ENCODE data around the gene DLL1.

DLL1 gene

DNA sequence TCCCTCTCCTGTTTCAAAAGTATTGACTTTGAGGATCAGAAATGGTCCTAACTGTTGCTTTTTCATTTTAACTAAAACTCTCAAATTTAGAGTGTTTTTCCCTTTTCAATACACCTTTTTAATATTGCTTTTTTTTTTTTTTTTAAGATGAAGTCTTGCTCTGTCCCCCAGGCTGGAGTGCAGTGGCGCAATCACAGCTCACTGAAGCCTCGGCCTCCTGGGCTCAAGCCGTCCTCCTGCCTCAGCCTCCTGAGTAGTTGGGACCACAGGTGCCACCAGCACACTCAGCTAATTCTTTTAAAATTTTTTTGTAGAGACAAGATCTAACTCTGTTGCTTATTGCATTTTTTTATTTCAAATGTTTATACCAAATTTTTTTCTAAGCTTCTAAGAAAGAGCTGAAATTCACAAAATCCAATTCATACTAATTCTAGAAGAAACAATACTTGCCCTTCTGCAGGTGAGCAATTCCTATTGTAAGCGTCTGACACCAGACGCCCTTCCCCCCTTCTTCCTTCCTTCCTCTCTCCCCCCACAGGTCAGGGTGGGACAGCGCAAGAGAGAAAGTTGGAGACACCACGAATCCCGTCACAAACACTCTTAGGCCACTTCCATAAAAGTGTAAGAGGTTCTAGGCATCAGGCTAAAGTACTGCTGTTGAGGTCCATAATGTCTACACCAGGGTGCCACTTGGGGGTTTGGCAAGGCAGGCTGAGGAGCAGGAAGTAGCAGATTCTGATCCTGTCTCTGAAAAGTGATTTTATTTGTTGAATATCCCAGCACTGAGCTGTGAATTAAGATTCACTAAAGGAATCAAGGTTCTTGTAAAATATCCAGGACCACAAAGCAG lies 12.8 kb downstream of the DLL1 start:
- DNase-seq (ENCODE audit: insufficient read length, low spot score) (no peak), FAIRE-seq (no peak)
- TF ChIP-seq, protein P1, sequence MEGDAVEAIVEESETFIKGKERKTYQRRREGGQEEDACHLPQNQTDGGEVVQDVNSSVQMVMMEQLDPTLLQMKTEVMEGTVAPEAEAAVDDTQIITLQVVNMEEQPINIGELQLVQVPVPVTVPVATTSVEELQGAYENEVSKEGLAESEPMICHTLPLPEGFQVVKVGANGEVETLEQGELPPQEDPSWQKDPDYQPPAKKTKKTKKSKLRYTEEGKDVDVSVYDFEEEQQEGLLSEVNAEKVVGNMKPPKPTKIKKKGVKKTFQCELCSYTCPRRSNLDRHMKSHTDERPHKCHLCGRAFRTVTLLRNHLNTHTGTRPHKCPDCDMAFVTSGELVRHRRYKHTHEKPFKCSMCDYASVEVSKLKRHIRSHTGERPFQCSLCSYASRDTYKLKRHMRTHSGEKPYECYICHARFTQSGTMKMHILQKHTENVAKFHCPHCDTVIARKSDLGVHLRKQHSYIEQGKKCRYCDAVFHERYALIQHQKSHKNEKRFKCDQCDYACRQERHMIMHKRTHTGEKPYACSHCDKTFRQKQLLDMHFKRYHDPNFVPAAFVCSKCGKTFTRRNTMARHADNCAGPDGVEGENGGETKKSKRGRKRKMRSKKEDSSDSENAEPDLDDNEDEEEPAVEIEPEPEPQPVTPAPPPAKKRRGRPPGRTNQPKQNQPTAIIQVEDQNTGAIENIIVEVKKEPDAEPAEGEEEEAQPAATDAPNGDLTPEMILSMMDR (IDR thresholded peaks at IDR 0.05; ENCODE audit: insufficient read depth, missing control alignments): no peak

DNA sequence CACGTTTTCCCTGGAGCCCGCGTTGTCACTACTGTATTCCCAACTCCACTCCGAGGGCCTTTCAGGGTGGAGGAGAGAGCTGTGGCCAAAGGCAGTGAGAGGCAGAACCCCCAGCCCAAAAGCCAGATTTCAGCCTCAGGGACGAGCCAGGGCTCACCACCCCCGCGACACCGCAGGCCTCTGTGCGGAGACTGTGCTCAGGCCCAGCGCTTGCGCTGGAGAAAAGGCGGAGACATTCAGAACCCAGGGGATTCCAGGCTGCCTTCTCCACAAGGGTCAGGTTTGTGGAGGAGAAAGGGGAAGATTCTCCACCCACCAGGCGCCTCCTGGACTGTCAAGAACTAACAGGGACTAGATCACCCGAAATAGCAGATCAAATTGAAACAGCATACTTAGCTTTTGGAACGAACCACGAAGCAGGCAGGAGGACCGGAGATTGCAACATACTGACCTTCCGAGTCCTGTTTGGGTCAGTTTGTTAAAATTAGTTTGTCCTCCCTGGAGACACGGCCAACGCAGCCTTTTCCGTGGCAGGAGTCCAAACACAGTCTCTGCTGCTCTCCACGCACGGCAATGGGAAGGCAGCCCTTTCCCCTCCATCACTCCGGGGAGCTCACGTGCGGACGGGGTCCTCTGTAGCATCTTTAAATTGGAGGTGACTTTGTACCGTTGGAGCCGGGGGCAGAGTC lies 14.4 kb downstream of the DLL1 start:
- TF ChIP-seq, protein P1 (IDR thresholded peaks at IDR 0.05; ENCODE audit: insufficient read depth, missing control alignments): no peak
- DNase-seq (ENCODE audit: insufficient read length, low spot score) (no peak), FAIRE-seq (no peak)

DNA sequence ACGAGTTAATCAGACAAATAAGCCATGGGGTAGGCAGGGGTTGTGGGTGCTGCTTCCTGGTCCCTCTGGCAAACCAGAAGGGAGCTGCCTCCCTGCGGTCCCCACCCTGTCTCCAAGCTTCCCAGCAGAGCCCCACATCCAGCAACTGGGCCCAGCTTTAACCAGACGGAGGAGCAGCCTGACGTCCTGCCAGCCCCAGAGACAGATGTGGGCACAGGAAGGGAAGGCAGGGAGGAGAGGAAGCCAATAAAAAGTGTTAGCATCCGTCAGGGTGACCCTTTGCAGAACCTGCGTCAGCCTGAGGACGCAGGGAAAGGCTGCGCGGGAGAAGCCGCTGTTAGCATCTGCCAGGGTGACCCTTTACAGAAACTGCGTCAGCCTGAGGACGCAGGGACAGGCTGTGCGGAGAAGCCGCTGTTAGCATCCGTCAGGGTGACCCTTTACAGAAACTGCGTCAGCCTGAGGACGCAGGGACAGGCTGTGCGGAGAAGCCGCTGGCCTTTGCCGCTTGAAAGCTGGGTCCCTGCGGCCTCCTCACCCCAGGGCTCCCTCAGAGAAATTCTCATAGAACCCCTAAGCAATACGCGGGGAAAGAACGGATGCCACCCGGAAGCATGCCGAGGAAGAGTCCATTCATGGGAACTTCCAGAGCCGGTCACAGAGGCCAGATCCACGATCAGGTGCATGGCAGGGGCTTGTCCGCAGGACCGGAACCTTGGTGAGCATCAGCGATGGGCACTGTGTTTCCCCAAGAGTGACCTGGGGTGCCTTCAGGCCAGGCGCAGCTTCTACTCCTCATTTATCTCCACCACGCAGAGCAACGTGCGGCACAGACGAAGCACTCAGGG lies 15.9 kb downstream of the DLL1 start:
- TF ChIP-seq, protein P1 (IDR thresholded peaks at IDR 0.05; ENCODE audit: insufficient read depth, missing control alignments): no peak
- DNase-seq (ENCODE audit: insufficient read length, low spot score): no peak
- FAIRE-seq: no peak

DNA sequence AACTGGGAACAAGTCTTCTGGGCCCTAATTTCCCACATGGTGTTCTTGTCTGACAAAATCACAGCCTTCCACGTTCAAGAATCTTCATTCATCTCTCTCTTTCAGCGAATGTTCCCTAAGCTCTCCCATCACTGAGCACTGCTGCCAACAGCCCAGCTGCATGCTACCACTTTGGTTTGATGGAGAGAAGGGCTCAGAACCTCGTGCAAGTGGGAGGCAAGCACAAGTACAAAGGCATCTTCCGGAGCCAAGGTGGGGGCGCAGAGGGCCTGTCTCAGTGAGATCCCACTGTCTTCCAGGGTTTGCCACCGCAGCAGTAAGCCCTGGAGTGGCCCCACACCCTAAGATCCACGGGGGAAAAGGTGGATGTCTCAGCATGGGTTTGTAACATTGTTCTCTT lies 17.2 kb downstream of the DLL1 start:
- no peak for FAIRE-seq
- TF ChIP-seq, protein P1 (IDR thresholded peaks at IDR 0.05; ENCODE audit: insufficient read depth, missing control alignments): no peak
- no peak for DNase-seq (ENCODE audit: insufficient read length, low spot score)

DNA sequence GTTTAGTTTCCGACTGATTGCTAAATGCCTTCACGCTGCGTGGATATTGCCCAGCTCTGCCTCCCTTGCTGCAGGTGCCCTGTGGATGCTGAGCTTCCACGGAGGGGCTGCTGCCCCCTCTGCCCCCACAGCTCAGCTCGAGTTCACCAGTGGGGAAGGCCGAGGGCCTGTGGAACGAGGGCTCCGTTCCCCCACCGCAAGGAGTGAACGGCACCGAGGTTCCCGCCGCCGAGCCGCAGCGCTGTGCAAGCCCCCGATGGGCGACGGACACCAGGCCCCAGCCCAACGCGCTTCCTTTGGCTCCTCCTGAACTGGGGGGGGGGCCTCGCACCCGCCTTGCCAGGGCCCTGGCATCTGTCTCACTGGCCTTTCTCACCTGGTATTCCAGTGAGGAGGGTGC lies 17.7 kb downstream of the DLL1 start:
- TF ChIP-seq, protein P1 (IDR thresholded peaks at IDR 0.05; ENCODE audit: insufficient read depth, missing control alignments): no peak
- DNase-seq (ENCODE audit: insufficient read length, low spot score) (no peak), FAIRE-seq (no peak)

DNA sequence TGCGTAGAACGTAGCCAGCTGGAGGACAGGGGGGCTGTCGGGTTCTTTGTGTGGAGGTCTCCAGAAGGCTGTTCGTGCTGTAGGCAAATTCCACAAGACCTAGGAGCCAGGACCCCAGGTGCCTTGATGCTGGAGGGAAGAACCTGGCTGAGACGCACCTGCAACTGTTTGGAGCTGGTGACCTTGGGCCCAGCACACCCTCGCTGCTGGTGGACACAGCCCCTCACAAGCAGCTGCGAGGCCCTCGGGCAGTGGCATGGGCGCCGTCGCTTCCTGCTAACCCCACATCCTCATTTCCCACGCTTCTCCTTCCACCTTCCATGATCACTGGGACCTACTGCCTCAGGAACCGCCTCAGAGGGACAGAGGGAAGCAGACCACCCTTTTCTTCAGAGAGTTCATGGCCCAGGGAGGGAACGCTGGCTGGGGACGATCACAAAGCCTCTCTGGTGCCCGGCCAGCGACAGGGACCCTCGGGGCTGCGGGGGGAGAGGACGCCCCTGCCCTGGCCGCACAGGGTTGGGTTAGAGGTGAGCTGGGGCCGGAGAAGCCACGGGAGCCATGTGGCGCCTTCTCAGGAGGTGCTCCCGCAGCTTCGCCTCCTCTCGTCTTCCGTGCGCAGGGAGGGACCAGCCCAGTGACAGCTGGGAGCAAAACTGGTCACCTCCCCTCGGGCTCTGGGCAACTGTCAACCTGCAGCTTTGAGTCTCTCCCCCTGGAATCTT lies 18.4 kb downstream of the DLL1 start:
- TF ChIP-seq, protein P1 (IDR thresholded peaks at IDR 0.05; ENCODE audit: insufficient read depth, missing control alignments): no peak
- DNase-seq (ENCODE audit: insufficient read length, low spot score) (no peak), FAIRE-seq (no peak)

Measured in D721Med (cell line).